Measurements from ENCODE around the gene P2RX2. TPM values are rescaled to one million over a fixed set of nuclear protein-coding genes. Genes with fewer than 3 reads are reported as not detected.

P2RX2 gene
- total RNA-seq, 1 donor from 2014 or later, result not detected

DNA sequence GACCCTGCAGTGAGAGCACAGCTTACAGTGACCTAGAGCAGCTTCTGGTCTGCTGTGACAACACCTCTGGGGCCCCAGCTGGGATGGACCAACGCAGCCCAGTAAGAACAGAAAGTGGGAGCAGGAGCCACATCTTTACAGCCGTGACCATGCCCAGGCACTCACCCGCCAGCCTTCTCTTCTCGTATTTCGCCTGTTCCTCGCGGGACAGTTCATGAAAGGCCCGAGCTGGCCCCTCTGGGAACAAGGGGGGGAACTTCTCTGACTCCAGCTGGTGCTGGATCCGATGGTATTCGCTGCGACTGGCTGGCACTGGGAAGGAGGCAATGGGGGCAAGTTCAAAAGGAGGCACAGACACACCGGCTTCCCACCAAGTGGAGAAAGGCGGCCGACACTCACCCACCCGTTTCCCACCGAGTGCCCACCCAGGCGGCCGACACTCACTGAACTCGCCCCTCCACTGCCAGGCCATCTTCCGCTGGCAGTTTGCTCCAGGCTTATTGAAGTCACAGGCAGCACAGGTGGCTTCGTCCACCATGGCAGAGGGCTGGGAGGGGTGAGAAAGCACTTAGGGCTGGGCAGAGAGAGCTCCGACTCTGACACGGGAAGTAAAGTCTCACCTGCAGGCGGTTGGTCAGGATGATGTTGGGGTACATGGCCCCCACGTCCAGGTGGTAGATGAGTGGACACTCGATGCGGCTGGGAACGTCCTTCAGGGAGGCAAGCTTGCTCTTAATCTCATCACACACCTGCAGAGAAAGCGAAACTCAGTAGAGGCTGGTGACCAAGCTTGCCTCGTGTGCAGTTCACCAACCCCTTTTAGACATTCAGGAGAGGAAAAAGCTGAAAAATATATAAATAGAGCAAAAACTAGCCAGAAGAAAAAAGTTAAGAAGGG lies 49.9 kb downstream of the P2RX2 start:
- H3K4me3 ChIP-seq, result no peak overlapping the region
- Mint-ChIP-seq H3K27me3 (ENCODE audit: insufficient read depth, low read depth) (no peaks in the 10 kb centered on the region), H3K9me3 (no peaks in the 10 kb centered on the region), H3K36me3 (peaks cover 39% of the 10 kb centered on the region), H3K4me3 (no peak overlapping the region), H3K27ac (no peak overlapping the region), H3K4me1 (no peaks in the 10 kb centered on the region)
- H3K36me3 ChIP-seq, result no peaks in the 10 kb centered on the region
- no peak overlapping the region for H3K9ac ChIP-seq
- H3K4me1 ChIP-seq, result no peaks in the 10 kb centered on the region
- no peaks in the 10 kb centered on the region for H3K79me2 ChIP-seq (ENCODE audit: low read depth)
- no peak overlapping the region for H3K27ac ChIP-seq
- H3F3A ChIP-seq (ENCODE audit: low read depth), result no peaks in the 10 kb centered on the region
- H4K20me1 ChIP-seq (ENCODE audit: low read depth), result peaks cover 2% of the 10 kb centered on the region
- H2AFZ ChIP-seq (replicated peaks), result no peak overlapping the region
- H3K27me3 ChIP-seq, result no peaks in the 10 kb centered on the region
- no peak for DNase-seq (ENCODE audit: low spot score)
- no peak for TF ChIP-seq EZH2 (IDR thresholded peaks at IDR 0.05)
- no peak for TF ChIP-seq EZH2phosphoT487 (IDR thresholded peaks at IDR 0.05)
- TF ChIP-seq, protein P1, sequence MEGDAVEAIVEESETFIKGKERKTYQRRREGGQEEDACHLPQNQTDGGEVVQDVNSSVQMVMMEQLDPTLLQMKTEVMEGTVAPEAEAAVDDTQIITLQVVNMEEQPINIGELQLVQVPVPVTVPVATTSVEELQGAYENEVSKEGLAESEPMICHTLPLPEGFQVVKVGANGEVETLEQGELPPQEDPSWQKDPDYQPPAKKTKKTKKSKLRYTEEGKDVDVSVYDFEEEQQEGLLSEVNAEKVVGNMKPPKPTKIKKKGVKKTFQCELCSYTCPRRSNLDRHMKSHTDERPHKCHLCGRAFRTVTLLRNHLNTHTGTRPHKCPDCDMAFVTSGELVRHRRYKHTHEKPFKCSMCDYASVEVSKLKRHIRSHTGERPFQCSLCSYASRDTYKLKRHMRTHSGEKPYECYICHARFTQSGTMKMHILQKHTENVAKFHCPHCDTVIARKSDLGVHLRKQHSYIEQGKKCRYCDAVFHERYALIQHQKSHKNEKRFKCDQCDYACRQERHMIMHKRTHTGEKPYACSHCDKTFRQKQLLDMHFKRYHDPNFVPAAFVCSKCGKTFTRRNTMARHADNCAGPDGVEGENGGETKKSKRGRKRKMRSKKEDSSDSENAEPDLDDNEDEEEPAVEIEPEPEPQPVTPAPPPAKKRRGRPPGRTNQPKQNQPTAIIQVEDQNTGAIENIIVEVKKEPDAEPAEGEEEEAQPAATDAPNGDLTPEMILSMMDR (IDR thresholded peaks at IDR 0.05), result no peak
- H3K4me2 ChIP-seq, result no peak overlapping the region
- H3K9me3 ChIP-seq (ENCODE audit: low read depth), result no peaks in the 10 kb centered on the region

DNA sequence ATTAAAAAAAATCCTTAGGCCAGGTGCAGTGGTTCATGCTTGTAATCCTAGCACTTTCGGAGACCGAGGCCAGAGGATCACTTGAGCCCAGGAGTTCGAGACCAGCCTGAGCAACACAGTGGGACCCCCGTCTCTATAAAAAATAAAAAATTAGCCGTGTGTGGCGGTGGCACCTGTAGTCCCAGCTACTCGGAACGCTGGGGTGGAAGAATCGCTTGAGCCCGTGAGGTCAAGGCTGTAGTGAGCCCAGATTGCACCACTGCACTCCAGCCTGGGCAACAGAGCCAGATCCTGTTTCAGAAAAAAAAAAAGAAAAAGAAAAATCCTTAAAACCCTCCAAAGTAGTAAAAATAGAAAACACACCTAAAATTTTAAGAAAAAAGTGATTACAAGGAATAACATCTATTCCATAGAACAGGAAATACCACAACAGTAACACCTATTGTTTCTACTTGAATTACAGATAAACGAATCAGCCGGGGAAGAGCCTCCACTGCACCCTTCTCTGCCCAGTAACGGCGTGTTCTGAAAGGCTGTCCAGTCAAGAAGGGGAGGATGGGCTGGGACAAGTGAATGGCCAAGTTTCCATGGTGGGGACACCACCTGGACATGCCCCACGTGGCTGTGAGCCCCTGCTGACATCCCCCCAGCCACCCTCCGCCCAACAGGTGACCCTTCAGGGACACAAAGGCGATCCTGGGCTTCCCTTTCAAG lies 50.7 kb downstream of the P2RX2 start:
- peaks cover 43% of the 10 kb centered on the region for H3K36me3 Mint-ChIP-seq
- no peaks in the 10 kb centered on the region for H3K9me3 Mint-ChIP-seq
- Histone ChIP-seq H3K9ac (no peak overlapping the region), H3K4me1 (no peaks in the 10 kb centered on the region), H3K4me2 (no peak overlapping the region), H4K20me1 (ENCODE audit: low read depth) (peaks cover 2% of the 10 kb centered on the region), H3K9me3 (ENCODE audit: low read depth) (no peaks in the 10 kb centered on the region), H3K36me3 (no peaks in the 10 kb centered on the region), H2AFZ (replicated peaks) (no peak overlapping the region), H3K27ac (no peak overlapping the region), H3K4me3 (no peak overlapping the region), H3F3A (ENCODE audit: low read depth) (no peaks in the 10 kb centered on the region), H3K27me3 (no peaks in the 10 kb centered on the region), H3K79me2 (ENCODE audit: low read depth) (no peaks in the 10 kb centered on the region)
- DNase-seq (ENCODE audit: low spot score), result no peak
- no peak overlapping the region for H3K4me3 Mint-ChIP-seq
- no peak overlapping the region for H3K27ac Mint-ChIP-seq
- TF ChIP-seq EZH2 (IDR thresholded peaks at IDR 0.05) (no peak), EZH2phosphoT487 (IDR thresholded peaks at IDR 0.05) (no peak)
- TF ChIP-seq, protein P1 (IDR thresholded peaks at IDR 0.05), result no peak
- no peaks in the 10 kb centered on the region for H3K4me1 Mint-ChIP-seq
- no peaks in the 10 kb centered on the region for H3K27me3 Mint-ChIP-seq (ENCODE audit: insufficient read depth, low read depth)

Small RNA genes lying within 50 kb of the gene (microRNA-seq; reads per million reads assigned to microRNA genes)
- gene MIR6763, result 0.91 reads per million

Small RNA genes lying within 50 kb of the gene (small RNA-seq; reads per million reads assigned to genes)
- not detected for gene MIR6763

Other genes with a start within 250 kb of the P2RX2 start
- gene FBRSL1, start 128.6 kb upstream of the P2RX2 start, total RNA-seq (ENCODE audit: low replicate concordance), result 7.4 and 30.6 TPM in 2 replicates
- 0.34 TPM in 1 of 2 replicates, not detected in the other for gene LRCOL1, start 8.2 kb upstream of the P2RX2 start, total RNA-seq (ENCODE audit: low replicate concordance)
- 46.8 and 69.7 TPM in 2 replicates for gene POLE, start 68.6 kb downstream of the P2RX2 start, total RNA-seq (ENCODE audit: low replicate concordance)
- gene PXMP2, start 68.8 kb downstream of the P2RX2 start, total RNA-seq (ENCODE audit: low replicate concordance), result 18.5 and 18.6 TPM in 2 replicates
- 41.3 and 49.2 TPM in 2 replicates for gene PGAM5, start 92.1 kb downstream of the P2RX2 start, total RNA-seq (ENCODE audit: low replicate concordance)
- gene ANKLE2, start 143.1 kb downstream of the P2RX2 start, total RNA-seq (ENCODE audit: low replicate concordance), result 59.1 and 65.7 TPM in 2 replicates
- 8.5 and 19.4 TPM in 2 replicates for gene GOLGA3, start 210.1 kb downstream of the P2RX2 start, total RNA-seq (ENCODE audit: low replicate concordance)

Data from neural progenitor cell (in vitro differentiated cells).